ENCODE data around the gene RRP1.

DNA sequence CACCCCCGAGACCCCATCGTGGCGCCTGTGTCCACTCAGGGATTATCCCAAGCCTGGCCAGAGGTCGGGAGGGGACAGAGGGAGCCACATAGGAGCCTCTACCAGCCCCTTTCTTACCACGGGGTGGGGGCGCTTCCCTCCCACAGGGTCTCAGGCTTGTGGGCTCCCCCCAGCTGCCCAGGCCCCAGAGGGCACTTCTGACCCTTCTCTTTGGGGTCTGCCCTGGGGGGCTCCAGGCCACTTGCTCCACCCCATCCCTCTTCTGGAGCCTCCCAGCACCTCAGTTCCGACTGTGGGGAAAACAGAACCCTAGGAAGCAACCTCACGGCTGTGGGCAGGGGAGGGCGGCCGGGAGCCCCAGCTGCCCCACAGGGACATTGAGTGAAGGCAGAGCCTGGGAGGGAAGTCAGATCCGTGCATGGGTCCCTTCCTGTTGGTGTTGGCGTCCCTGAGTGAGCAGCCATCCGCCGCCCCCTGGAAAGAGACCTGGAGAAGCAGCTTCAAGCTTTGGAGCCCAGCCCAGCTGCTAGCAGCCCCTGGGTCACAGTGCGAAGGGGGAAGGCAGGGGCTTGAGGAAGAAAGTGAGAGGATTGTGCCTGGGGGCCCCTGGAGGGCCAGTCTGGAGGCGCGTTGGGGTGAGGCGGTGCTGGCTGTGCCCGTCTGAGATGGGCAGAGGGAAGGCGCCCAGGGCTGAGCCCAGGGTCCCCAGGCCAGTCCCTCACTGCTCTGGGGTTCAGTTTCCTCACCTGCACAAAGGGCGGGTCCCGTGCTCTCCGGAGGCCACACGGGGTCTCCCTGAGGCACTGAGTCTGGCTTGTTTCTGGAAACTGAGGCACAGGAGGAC, 22.1 kb downstream of the RRP1 start:
- TF ChIP-seq, protein P1, sequence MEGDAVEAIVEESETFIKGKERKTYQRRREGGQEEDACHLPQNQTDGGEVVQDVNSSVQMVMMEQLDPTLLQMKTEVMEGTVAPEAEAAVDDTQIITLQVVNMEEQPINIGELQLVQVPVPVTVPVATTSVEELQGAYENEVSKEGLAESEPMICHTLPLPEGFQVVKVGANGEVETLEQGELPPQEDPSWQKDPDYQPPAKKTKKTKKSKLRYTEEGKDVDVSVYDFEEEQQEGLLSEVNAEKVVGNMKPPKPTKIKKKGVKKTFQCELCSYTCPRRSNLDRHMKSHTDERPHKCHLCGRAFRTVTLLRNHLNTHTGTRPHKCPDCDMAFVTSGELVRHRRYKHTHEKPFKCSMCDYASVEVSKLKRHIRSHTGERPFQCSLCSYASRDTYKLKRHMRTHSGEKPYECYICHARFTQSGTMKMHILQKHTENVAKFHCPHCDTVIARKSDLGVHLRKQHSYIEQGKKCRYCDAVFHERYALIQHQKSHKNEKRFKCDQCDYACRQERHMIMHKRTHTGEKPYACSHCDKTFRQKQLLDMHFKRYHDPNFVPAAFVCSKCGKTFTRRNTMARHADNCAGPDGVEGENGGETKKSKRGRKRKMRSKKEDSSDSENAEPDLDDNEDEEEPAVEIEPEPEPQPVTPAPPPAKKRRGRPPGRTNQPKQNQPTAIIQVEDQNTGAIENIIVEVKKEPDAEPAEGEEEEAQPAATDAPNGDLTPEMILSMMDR (IDR thresholded peaks at IDR 0.05), result no peak
- no peak for TF ChIP-seq POLR2A (IDR thresholded peaks at IDR 0.05)

All from lower leg skin (tissue), 3 donors.